Right lobe of liver (tissue), 6 donors: ENCODE measurements around the gene RCAN2. TPM values are rescaled to one million over a fixed set of nuclear protein-coding genes. Genes with fewer than 3 reads are reported as not detected.

Experiments used
- ATAC-seq, 4 donors: fragments of 200-7000 bp; cut with Tn5 transposase; one replicate each; pipeline ENCODE4 v1.9.1; 2020; ENCODE audit warnings: mild to moderate bottlenecking in 4 of 4, moderate library complexity in 4 of 4
- DNase-seq, 3 donors: peaks; one replicate each; pipeline ENCODE4 v3.0.0-alpha.2; 2020
- H3K27ac ChIP-seq, 3 donors: fragments of 200-600 bp; one replicate each; pipeline ENCODE4 v1.8.0; 2022
- H3K27me3 ChIP-seq, 2 donors: fragments of 200-600 bp; one replicate each; pipeline ENCODE4 v1.8.0; 2022
- H3K36me3 ChIP-seq, 4 donors: fragments of 200-600 bp; sonication (generic) in 1 of 4; one replicate each; pipeline versions ENCODE4 v1.5.1 to v1.8.0; 2017 to 2022; ENCODE audit warnings: control low read depth in 1 of 4
- H3K4me1 ChIP-seq, 4 donors: fragments of 200-600 bp; sonication (generic) in 1 of 4; one replicate each; pipeline versions ENCODE4 v1.5.1 to v1.8.0; 2017 to 2022; ENCODE audit warnings: control low read depth in 1 of 4
- H3K4me3 ChIP-seq, 3 donors: fragments of 200-600 bp; one replicate each; pipeline ENCODE4 v1.8.0; 2022
- H3K9me3 ChIP-seq, 4 donors: fragments of 200-600 bp; sonication (generic) in 1 of 4; one replicate each; pipeline versions ENCODE4 v1.5.1 to v1.8.0; 2017 to 2022; ENCODE audit warnings: control low read depth in 1 of 4
- POLR2A ChIP-seq: fragments of 450-650 bp; IDR thresholded peaks from one replicate; pipeline ENCODE4 v1.6.1; 2017; ENCODE audit warnings: antibody characterized with exemption, mild to moderate bottlenecking
- WGBS: methylation state at CpG from one replicate; pipeline ENCODE4 v1.1.6; 2018; ENCODE audit warnings: low coverage, low lambda C conversion rate; ENCODE audit not compliant: insufficient coverage; ENCODE audit errors: missing lambda C conversion rate; 5-methylcytosine and 5-hydroxymethylcytosine counted together
- intact Hi-C, 2 donors: fragments of 100-400 bp; cut with DNase I; formaldehyde crosslinking; loops; one replicate each; pipeline versions ENCODE4 v1.11.2 to v1.14.1; 2022
- total RNA-seq, 6 experiments: library from RNA; depleted of rRNA in 2 of 6; stranded (reverse); fragments of >200 nt in 2 of 6; fragmentation: NEBNext Ultra II Directional in 3 of 6; extraction: Animal tissue kit (Norgen Biotek cat#: 25700) in 3 of 6; gene quantifications; one replicate each; pipeline versions ENCODE4 v1.1.0 to v1.2.4, GENCODE V29; 2016 to 2023
- TF ChIP-seq, protein P1 (sequence below), 4 donors: fragments of 200-600 bp in 3 of 4; fragments of 450-650 bp in 1 of 4; IDR thresholded peaks; one replicate each; pipeline versions ENCODE4 v1.5.1 to v1.8.0; 2016 to 2022; ENCODE audit warnings: antibody characterized with exemption in 4 of 4, mild to moderate bottlenecking in 2 of 4
- donor health status: DM: no; HTN: yes; CAD: no.
- donor health status: DM: no; HTN: no; CAD: no.
- donor health status: DM: no; HTN: no; CAD: no.
- donor health status: DM: no; HTN: yes; CAD: no.
- donor health status: DM: no; HTN: yes; CAD: no.

The RCAN2 gene
- total RNA-seq, 6 experiments from 2014 or later = 0.77 to 4.5 (median 1.9) TPM

DNA sequence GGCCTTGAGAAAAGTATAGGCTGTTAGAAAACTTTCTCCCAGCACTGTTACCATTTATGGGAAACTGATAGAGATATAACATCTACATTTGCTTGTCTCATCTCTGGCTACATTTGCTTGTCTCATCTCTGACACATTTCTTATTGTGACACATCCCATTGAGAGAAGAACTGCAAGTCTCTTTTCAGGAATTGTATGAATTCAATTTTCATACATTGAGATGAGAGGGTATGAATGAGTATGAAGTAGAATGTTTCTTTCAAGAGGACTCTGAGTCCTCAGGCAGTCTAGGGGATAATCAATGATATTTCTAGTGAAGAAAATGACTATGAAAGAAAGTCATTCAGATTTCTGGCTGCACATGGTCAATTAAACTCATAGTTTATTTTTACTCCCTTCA, 282.9 kb downstream of the RCAN2 start:
- Histone ChIP-seq H3K9me3 (no peaks in the 10 kb centered on the region), H3K27me3 (no peaks in the 10 kb centered on the region), H3K36me3 (no peaks in the 10 kb centered on the region), H3K4me1 (no peaks in the 10 kb centered on the region), H3K27ac (no peak overlapping the region), H3K4me3 (no peak overlapping the region)
- TF ChIP-seq, protein P1, sequence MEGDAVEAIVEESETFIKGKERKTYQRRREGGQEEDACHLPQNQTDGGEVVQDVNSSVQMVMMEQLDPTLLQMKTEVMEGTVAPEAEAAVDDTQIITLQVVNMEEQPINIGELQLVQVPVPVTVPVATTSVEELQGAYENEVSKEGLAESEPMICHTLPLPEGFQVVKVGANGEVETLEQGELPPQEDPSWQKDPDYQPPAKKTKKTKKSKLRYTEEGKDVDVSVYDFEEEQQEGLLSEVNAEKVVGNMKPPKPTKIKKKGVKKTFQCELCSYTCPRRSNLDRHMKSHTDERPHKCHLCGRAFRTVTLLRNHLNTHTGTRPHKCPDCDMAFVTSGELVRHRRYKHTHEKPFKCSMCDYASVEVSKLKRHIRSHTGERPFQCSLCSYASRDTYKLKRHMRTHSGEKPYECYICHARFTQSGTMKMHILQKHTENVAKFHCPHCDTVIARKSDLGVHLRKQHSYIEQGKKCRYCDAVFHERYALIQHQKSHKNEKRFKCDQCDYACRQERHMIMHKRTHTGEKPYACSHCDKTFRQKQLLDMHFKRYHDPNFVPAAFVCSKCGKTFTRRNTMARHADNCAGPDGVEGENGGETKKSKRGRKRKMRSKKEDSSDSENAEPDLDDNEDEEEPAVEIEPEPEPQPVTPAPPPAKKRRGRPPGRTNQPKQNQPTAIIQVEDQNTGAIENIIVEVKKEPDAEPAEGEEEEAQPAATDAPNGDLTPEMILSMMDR (IDR thresholded peaks at IDR 0.05) = no peak
- no peak for TF ChIP-seq POLR2A
- ATAC-seq (no peak), DNase-seq (no peak)
- intact Hi-C loops = no loop called here

DNA sequence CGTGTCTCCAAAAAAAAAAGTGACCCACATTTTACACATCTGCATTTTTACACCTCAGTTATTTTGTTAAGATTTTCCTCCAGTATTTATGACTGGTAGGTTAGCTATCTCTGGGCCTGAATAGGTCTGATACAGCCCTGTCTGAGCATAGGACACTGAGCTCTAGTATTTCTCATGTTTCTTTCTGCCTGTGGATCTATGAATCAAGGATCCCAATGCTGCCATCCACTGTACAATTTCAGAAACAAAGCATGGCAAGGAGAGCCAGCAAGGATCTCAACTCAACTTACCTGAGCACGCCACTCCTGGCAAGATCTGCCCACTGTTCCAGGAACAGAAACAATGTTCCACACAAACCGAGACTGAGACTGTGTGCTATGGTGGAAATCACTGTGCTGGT, 284.1 kb downstream of the RCAN2 start:
- TF ChIP-seq POLR2A = no peak
- TF ChIP-seq, protein P1 (IDR thresholded peaks at IDR 0.05) = no peak
- ATAC-seq = no peak
- intact Hi-C loops = no loop called here
- Histone ChIP-seq H3K27me3 (no peaks in the 10 kb centered on the region), H3K4me1 (no peaks in the 10 kb centered on the region), H3K36me3 (no peaks in the 10 kb centered on the region), H3K4me3 (no peak overlapping the region), H3K27ac (no peak overlapping the region), H3K9me3 (no peaks in the 10 kb centered on the region)
- DNase-seq = no peak
- WGBS = 79% methylated on average over 2 of the region's 3 CpGs

DNA sequence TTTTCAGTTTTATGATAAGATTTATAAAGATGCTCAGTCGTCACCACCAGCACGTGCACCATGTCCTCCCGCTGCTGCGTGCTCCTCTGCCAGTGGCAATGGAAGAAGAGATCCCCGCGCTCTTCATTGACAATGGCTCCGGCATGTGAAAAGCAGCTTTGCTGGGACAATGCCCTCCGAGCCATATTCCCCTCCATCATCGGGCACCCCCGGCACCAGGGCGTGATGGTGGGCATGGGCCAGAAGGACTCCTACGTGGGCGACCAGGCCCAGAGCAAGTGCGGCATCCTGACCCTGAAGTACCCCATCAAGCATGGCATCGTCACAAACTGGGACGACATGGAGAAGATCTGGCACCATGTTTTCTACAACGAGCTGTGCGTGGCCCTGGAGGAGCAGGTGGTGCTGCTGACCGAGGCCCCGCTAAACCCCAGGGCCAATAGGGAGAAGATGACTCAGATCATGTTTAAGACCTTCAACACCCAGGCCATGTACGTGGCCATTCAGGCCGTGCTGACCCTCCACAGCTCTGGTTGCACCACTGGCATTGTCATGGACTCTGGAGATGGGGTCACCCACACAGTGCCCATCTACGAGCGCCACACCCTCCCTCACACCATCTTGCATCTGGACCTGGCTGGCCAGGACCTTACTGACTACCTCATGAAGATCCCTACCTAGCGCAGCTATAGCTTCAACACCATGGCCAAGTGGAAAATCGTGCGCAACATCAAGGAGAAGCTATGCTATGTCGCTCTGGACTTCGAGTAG, 286.2 kb downstream of the RCAN2 start:
- DNase-seq (no peak), ATAC-seq (no peak)
- H3K27me3 ChIP-seq = no peaks in the 10 kb centered on the region
- H3K4me3 ChIP-seq = no peak overlapping the region
- H3K4me1 ChIP-seq = no peaks in the 10 kb centered on the region
- WGBS = 88% methylated on average over 7 of the region's 29 CpGs
- intact Hi-C loops = no loop called here
- no peaks in the 10 kb centered on the region for H3K36me3 ChIP-seq
- H3K27ac ChIP-seq = no peak overlapping the region
- no peaks in the 10 kb centered on the region for H3K9me3 ChIP-seq
- no peak for TF ChIP-seq POLR2A
- TF ChIP-seq, protein P1 (IDR thresholded peaks at IDR 0.05) = no peak

DNA sequence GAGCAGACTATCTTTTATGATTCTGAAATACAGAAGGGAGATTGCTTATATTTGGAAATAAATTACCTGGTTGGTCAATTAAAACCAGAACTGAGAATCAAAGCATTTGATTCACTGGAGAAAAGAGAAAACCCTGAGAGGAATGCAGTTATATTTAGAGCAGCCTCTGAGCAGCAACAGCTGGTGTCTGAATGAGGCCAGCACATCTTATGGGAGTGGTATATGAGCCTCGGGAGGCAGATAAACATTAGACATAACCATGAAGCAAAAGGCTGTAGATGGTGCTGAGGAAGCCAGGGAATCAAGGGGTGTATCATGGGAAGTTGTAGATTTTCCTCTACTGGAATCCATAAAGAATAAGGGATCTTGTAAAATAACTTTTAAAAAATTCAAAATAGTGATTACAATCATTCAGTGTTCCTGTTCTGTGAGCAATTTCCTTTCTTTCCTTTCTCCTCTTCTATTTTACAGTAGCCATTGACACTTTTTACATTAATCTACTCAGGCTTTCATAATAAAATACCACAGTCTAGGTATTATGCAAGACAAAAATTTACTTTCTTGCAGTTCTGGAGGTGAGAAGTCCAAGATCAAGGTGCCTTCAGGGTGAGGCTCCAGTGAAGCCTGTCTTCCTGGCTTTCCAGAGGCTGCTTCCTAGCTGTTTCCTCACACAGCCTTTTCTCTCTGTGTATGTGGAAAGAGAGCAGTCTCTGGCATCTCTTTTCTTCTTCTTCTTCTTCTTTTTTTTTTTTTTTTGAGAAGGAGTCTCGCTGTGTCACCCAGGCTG, 287.7 kb downstream of the RCAN2 start:
- WGBS = 55% methylated on average over 1 of the region's 2 CpGs

More for the DNA sequence above, 287.7 kb downstream of the RCAN2 start:
- Histone ChIP-seq H3K9me3 (no peaks in the 10 kb centered on the region), H3K4me1 (no peaks in the 10 kb centered on the region), H3K27me3 (no peaks in the 10 kb centered on the region), H3K4me3 (no peak overlapping the region), H3K36me3 (no peaks in the 10 kb centered on the region), H3K27ac (no peak overlapping the region)
- intact Hi-C loops = no loop called here
- ATAC-seq = no peak
- TF ChIP-seq, protein P1 (IDR thresholded peaks at IDR 0.05) = no peak
- no peak for TF ChIP-seq POLR2A
- no peak for DNase-seq
